OCI-LY3 (cell line): ENCODE results near the gene SHFL.

Experiments
- H2AFZ ChIP-seq: fragments of 200-600, 300-600 bp; shearing (Covaris generic); 2 replicates; pipeline ENCODE4 v1.6.0; 2014; ENCODE audit warnings: antibody characterized with exemption, low read depth, low read length
- H3K27ac ChIP-seq: fragments of 200-600, 300-600 bp; sonication (generic); 2 replicates; pipeline ENCODE4 v1.5.1; 2014; ENCODE audit warnings: mild to moderate bottlenecking, low read length, moderate library complexity, mixed read lengths
- H3K27me3 ChIP-seq: fragments of 200-600, 300-600 bp; sonication (generic); 2 replicates; pipeline ENCODE4 v1.6.1; 2014; ENCODE audit warnings: low read depth, low read length, mixed read lengths
- H3K36me3 ChIP-seq: fragments of 200-600, 300-600 bp; sonication (generic); replicated peaks from 2 replicates; pipeline ENCODE3; 2014; ENCODE audit warnings: low read depth, low read length, mixed read lengths
- H3K4me1 ChIP-seq: fragments of 300-600, 200-600 bp; sonication (generic); 2 replicates; pipeline ENCODE4 v1.6.1; 2014; ENCODE audit warnings: low read length, mixed read lengths
- H3K4me2 ChIP-seq: fragments of 200-600, 300-600 bp; sonication (generic); 2 replicates; pipeline ENCODE4 v1.6.1; 2014; ENCODE audit warnings: low read length, mixed read lengths
- H3K4me3 ChIP-seq: fragments of 300-600, 200-600 bp; sonication (generic); 2 replicates; pipeline ENCODE4 v1.5.1; 2014; ENCODE audit warnings: antibody characterized with exemption, mild to moderate bottlenecking, low read length, moderate library complexity
- H3K79me2 ChIP-seq: fragments of 300-600, 200-600 bp; shearing (Covaris generic); 2 replicates; pipeline ENCODE4 v1.6.1; 2014; ENCODE audit warnings: mild to moderate bottlenecking, low read length, mixed read lengths
- H3K9ac ChIP-seq: fragments of 300-600, 200-600 bp; shearing (Covaris generic); 2 replicates; pipeline ENCODE4 v1.6.0; 2014; ENCODE audit warnings: mild to moderate bottlenecking, low read length, moderate library complexity
- H3K9me3 ChIP-seq: fragments of 200-600, 300-600 bp; shearing (Covaris generic); 2 replicates; pipeline ENCODE4 v1.6.1; 2014; ENCODE audit warnings: low read length, mixed read lengths; ENCODE audit not compliant: insufficient read depth
- H4K20me1 ChIP-seq: fragments of 200-600, 300-600 bp; sonication (generic); 2 replicates; pipeline ENCODE4 v1.6.1; 2016; ENCODE audit warnings: low read length, mixed read lengths; ENCODE audit not compliant: insufficient read depth
- CTCF ChIP-seq: fragments of 200-600, 300-600 bp; sonication (generic); IDR thresholded peaks from 2 replicates; pipeline ENCODE4 v1.5.1; 2014; ENCODE audit warnings: antibody characterized with exemption, low read length, low read depth
- EZH2phosphoT487 ChIP-seq: fragments of 200-600 bp; shearing (Covaris generic); IDR thresholded peaks from 2 replicates; pipeline ENCODE4 v1.6.1; 2018; ENCODE audit warnings: antibody characterized with exemption, mixed run types, low read depth

The SHFL gene

GRCh38 chr19:10132905-10133304 lies 46.8 kb downstream of the SHFL start:
- TF ChIP-seq CTCF, result no peak
- TF ChIP-seq EZH2phosphoT487, result no peak

GRCh38 chr19:10133596-10133995 lies 47.5 kb downstream of the SHFL start:
- Histone ChIP-seq H3K27ac (no peak overlapping the region), H3K79me2 (peaks cover 4% of the 10 kb centered on the region; the same call in 1 of the 2 replicates), H3K36me3 (peaks cover 57% of the 10 kb centered on the region), H2AFZ (no peak overlapping the region), H3K9me3 (no peaks in the 10 kb centered on the region), H4K20me1 (no peaks in the 10 kb centered on the region), H3K4me3 (no peak overlapping the region), H3K4me1 (no peaks in the 10 kb centered on the region), H3K9ac (no peak overlapping the region), H3K27me3 (no peaks in the 10 kb centered on the region), H3K4me2 (no peak overlapping the region)
- no peak for TF ChIP-seq EZH2phosphoT487
- no peak for TF ChIP-seq CTCF

More at GRCh38 chr19:10132905-10133304, 46.8 kb downstream of the SHFL start:
- Histone ChIP-seq H3K9me3 (no peaks in the 10 kb centered on the region), H3K79me2 (peaks cover 4% of the 10 kb centered on the region; the same call in 1 of the 2 replicates), H4K20me1 (no peaks in the 10 kb centered on the region), H3K9ac (no peak overlapping the region), H2AFZ (no peak overlapping the region), H3K27ac (no peak overlapping the region), H3K4me2 (no peak overlapping the region), H3K4me1 (no peaks in the 10 kb centered on the region), H3K27me3 (no peaks in the 10 kb centered on the region), H3K4me3 (no peak overlapping the region), H3K36me3 (peaks cover 56% of the 10 kb centered on the region)

GRCh38 chr19:10134040-10134439 lies 47.9 kb downstream of the SHFL start:
- Histone ChIP-seq H3K4me3 (no peak overlapping the region), H3K9me3 (no peaks in the 10 kb centered on the region), H3K36me3 (peaks cover 61% of the 10 kb centered on the region)

More at GRCh38 chr19:10134040-10134439, 47.9 kb downstream of the SHFL start:
- Histone ChIP-seq H3K79me2 (peaks cover 4% of the 10 kb centered on the region; the same call in 1 of the 2 replicates), H2AFZ (no peak overlapping the region), H3K27ac (no peak overlapping the region), H4K20me1 (no peaks in the 10 kb centered on the region), H3K27me3 (no peaks in the 10 kb centered on the region), H3K9ac (no peak overlapping the region), H3K4me1 (no peaks in the 10 kb centered on the region), H3K4me2 (no peak overlapping the region)
- TF ChIP-seq EZH2phosphoT487 (no peak), CTCF (no peak)
